Measurements from ENCODE around the gene MTMR3.

DNA sequence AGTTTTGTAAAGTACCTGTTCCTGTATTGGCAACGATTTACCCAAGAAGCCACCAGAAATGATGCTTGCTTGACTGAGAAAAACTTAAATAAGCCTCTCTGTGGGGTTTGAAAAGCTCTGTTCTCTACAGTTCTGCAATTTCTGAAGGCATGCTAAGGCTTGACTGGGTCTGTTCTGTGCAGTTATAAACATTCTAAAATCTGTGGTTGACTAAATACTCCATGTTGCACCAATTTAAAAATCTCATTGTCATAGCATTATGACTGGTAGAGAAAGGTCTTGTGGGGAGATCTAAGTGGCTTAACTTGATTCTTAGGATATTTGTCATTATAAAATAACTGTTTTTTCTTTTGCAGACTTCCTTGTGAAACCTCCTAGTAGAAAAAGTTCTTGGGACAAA, 73.7 kb downstream of the MTMR3 start:
- TF ChIP-seq, protein P1, sequence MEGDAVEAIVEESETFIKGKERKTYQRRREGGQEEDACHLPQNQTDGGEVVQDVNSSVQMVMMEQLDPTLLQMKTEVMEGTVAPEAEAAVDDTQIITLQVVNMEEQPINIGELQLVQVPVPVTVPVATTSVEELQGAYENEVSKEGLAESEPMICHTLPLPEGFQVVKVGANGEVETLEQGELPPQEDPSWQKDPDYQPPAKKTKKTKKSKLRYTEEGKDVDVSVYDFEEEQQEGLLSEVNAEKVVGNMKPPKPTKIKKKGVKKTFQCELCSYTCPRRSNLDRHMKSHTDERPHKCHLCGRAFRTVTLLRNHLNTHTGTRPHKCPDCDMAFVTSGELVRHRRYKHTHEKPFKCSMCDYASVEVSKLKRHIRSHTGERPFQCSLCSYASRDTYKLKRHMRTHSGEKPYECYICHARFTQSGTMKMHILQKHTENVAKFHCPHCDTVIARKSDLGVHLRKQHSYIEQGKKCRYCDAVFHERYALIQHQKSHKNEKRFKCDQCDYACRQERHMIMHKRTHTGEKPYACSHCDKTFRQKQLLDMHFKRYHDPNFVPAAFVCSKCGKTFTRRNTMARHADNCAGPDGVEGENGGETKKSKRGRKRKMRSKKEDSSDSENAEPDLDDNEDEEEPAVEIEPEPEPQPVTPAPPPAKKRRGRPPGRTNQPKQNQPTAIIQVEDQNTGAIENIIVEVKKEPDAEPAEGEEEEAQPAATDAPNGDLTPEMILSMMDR (IDR thresholded peaks at IDR 0.05; ENCODE audit: low read length): no peak
- TF ChIP-seq EZH2phosphoT487 (IDR thresholded peaks at IDR 0.05; ENCODE audit: low read length): no peak
- TF ChIP-seq EZH2 (optimal IDR thresholded peaks at IDR 0.05; ENCODE audit: low read depth, low read length): no peak

Data from MM.1S (cell line).